ENCODE data around the gene NTHL1. TPM values are rescaled to one million over a fixed set of nuclear protein-coding genes. Genes with fewer than 3 reads are reported as not detected.

NTHL1 gene
- total RNA-seq, 2 donors from 2014 or later: 16.4 to 24.9 TPM

DNA sequence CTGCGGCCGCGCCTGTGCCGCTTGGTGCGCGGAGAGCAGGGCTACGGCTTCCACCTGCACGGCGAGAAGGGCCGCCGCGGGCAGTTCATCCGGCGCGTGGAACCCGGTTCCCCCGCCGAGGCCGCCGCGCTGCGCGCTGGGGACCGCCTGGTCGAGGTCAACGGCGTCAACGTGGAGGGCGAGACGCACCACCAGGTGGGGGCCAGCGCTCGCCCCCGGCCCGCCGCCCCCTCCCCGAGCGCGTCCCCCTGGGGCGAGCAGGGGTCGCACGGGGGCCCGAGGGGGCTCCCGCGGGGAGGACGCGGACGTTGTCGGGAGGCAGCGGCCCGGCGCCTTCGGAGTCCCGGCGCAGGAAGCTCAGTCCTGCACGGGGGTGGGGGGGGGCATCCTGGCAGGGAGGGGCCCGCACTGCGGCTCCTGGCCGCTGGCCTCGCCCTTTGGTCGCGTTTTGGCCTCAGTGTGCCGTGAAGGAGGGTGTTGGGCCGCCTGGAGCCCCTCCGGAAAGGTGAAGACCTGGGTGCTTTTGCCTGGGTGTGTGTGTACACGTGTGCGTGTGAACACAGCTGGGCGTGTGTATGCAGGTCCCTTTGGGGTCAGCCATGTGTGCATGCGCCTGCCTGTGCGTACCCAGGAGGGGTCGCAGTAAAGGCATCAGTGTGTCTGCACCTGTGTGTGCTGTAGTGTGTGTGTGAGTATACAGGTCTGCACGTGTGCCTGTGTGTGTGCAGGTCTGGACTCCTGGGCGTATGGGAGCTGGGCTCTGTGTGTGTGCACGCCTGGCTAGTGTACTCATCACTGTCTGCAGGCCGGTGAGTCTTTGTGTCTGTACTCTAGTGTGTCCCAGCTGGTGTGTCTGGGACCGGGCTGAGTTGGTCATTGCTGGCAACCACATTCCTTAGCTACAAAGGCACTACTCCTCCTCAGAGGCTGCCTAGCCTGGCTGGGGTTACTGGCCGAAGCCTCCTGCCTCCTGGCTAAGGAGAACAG is 20.3 kb downstream of the NTHL1 start:
- intact Hi-C loops (cut with DNase I): loop anchor here (10.0 kb wide), 1 partner anchor 217 kb away; no protein-coding TSS in a partner anchor
- no peaks in the 10 kb centered on the region for H3K27me3 ChIP-seq (replicated peaks; ENCODE audit: insufficient read depth)
- H3K27ac ChIP-seq: peak overlapping the region; percentile 72 to 82
- no peaks in the 10 kb centered on the region for H3K36me3 ChIP-seq
- TF ChIP-seq POLR2AphosphoS5 (IDR thresholded peaks at IDR 0.05) (no peak), POLR2A (IDR thresholded peaks at IDR 0.05) (no peak)
- TF ChIP-seq, protein P1, sequence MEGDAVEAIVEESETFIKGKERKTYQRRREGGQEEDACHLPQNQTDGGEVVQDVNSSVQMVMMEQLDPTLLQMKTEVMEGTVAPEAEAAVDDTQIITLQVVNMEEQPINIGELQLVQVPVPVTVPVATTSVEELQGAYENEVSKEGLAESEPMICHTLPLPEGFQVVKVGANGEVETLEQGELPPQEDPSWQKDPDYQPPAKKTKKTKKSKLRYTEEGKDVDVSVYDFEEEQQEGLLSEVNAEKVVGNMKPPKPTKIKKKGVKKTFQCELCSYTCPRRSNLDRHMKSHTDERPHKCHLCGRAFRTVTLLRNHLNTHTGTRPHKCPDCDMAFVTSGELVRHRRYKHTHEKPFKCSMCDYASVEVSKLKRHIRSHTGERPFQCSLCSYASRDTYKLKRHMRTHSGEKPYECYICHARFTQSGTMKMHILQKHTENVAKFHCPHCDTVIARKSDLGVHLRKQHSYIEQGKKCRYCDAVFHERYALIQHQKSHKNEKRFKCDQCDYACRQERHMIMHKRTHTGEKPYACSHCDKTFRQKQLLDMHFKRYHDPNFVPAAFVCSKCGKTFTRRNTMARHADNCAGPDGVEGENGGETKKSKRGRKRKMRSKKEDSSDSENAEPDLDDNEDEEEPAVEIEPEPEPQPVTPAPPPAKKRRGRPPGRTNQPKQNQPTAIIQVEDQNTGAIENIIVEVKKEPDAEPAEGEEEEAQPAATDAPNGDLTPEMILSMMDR (IDR thresholded peaks at IDR 0.05): no peak
- peaks cover 8% of the 10 kb centered on the region for H3K4me1 ChIP-seq (replicated peaks)
- no peaks in the 10 kb centered on the region for H3K9me3 ChIP-seq
- H3K4me3 ChIP-seq: peak overlapping the region; percentile 73 to 86
- 5% methylated on average over 35 of the region's 76 CpGs for WGBS
- DNase-seq (ENCODE audit: low spot score): no peak

DNA sequence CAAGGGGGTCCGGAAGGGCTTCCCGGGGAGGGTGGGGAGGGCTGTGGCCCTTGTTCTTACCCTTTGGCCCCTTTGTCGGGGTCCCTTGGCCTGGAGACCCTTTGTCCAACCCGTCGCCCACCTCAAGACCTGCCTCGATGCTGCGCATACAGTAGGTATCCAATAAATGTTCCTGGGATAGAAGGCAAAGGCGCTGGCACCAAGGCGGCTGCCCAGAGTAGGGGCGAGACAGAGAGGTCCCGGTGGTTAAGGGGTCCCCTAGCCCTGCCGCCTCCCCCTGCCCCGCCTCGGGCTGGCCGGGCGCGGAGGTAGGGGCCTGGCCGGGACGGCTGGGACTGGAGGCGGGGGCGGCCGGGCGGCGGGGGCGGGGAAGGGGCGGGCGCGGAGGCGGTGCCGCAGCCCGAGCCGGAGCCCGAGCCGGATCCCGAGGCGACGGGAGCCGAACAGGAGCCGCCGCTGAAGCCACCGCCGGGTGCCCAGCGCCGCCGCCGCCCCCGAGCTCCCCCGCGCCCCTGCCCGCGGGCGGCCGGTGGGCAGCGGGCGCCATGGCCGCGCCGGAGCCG is 21.1 kb downstream of the NTHL1 start, which contains the start of gene NHERF2:
TSS of gene NHERF2 (plus strand) at position 442 of the 563 bp plus-strand sequence. CDS start at position 546, 104 bp downstream.
- peak; percentile 53 for DNase-seq (ENCODE audit: low spot score)
- no peaks in the 10 kb centered on the region for H3K9me3 ChIP-seq
- 29% methylated on average over 11 of the region's 59 CpGs for WGBS
- no peaks in the 10 kb centered on the region for H3K36me3 ChIP-seq
- intact Hi-C loops (cut with DNase I): loop anchor here (10.0 kb wide), 1 partner anchor 218 kb away; no protein-coding TSS in a partner anchor
- peak within 1 kb of the TSS; percentile 82 to 87 for H3K27ac ChIP-seq
- H3K4me1 ChIP-seq (replicated peaks): peaks cover 8% of the 10 kb centered on the region
- H3K27me3 ChIP-seq (replicated peaks; ENCODE audit: insufficient read depth): no peaks in the 10 kb centered on the region
- H3K4me3 ChIP-seq: peak within 1 kb of the TSS; percentile 73 to 86
- TF ChIP-seq POLR2AphosphoS5 (IDR thresholded peaks at IDR 0.05) (no peak), POLR2A (IDR thresholded peaks at IDR 0.05) (no peak)
- TF ChIP-seq, protein P1 (IDR thresholded peaks at IDR 0.05): no peak

DNA sequence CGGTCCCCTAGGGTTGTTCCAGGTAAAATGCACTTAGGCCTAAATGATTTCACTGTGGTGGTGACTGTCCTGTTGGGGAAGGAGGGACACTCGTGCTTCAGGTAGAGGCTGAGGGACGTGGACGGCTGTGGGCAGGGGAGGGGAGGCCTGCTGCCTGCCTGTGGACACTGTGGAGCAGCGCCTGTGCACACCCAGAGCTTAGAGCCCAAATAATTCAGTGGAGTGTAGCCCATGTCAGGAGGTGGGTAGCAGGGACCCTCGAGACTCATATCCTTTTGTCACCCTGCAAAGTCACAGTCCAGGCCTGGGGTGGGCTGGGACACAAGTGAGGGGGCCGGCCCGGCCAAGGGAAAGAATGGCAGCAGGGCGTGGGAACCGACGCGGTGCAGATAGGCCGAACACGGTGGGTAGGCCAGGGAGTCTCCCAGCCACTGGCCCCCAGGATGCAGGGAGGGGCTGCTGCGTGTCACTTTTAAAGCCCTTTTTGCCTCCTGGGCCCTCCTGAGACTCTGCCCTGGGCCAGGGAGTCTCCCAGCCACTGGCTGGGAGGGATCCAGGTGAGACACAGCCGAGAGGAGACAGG is 21.7 kb downstream of the NTHL1 start:
- intact Hi-C loops (cut with DNase I): loop anchor here (10.0 kb wide), 1 partner anchor 219 kb away; no protein-coding TSS in a partner anchor

DNA sequence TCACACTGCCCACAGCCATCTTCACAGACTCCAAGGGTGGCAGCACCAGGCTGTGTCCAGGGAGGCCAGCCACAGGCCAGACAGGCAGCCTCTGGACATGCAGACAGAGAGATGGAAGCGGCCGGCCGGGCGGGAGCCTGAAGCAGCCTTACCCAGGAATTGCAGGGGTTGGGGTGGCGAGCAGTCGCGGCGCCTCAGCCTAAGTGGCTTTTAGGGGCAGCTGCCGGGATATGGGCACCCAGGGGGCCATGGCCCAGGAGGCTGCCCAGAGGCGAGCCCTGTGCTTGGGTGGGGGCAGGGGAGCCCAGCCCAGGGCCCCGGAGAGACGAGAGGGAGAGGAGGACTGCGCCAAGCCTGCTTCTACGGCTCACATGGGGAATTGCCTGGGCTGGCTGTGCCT is 22.4 kb downstream of the NTHL1 start:
- no peak overlapping the region for H3K27ac ChIP-seq
- WGBS: 91% methylated on average over 14 of the region's 14 CpGs
- no peak for DNase-seq (ENCODE audit: low spot score)
- TF ChIP-seq POLR2AphosphoS5 (IDR thresholded peaks at IDR 0.05) (no peak), POLR2A (IDR thresholded peaks at IDR 0.05) (no peak)
- TF ChIP-seq, protein P1 (IDR thresholded peaks at IDR 0.05): no peak
- peaks cover 12% of the 10 kb centered on the region for H3K4me1 ChIP-seq (replicated peaks)
- intact Hi-C loops (cut with DNase I): loop anchor here (10.0 kb wide), 1 partner anchor 220 kb away; no protein-coding TSS in a partner anchor
- no peak overlapping the region for H3K4me3 ChIP-seq
- H3K27me3 ChIP-seq (replicated peaks; ENCODE audit: insufficient read depth): peaks cover 2% of the 10 kb centered on the region
- no peaks in the 10 kb centered on the region for H3K36me3 ChIP-seq
- H3K9me3 ChIP-seq: no peaks in the 10 kb centered on the region

More for the DNA sequence above, 21.7 kb downstream of the NTHL1 start:
- WGBS: 77% methylated on average over 16 of the region's 16 CpGs
- no peaks in the 10 kb centered on the region for H3K27me3 ChIP-seq (replicated peaks; ENCODE audit: insufficient read depth)
- TF ChIP-seq POLR2A (IDR thresholded peaks at IDR 0.05): no peak
- TF ChIP-seq, protein P1 (IDR thresholded peaks at IDR 0.05): no peak
- TF ChIP-seq POLR2AphosphoS5 (IDR thresholded peaks at IDR 0.05): no peak
- no peaks in the 10 kb centered on the region for H3K36me3 ChIP-seq
- no peak for DNase-seq (ENCODE audit: low spot score)
- H3K9me3 ChIP-seq: no peaks in the 10 kb centered on the region
- peak overlapping the region; percentile 82 to 87 for H3K27ac ChIP-seq
- H3K4me3 ChIP-seq: peak overlapping the region; percentile 73 to 86
- peaks cover 8% of the 10 kb centered on the region for H3K4me1 ChIP-seq (replicated peaks)
